Testis (tissue), 2 donors: ENCODE results near the gene GALNT7.

ENCODE experiments used
- POLR2A ChIP-seq: fragments of 450-650 bp; IDR thresholded peaks from one replicate; pipeline ENCODE4 v1.6.1; 2017; ENCODE audit warnings: antibody characterized with exemption, mild to moderate bottlenecking, moderate library complexity
- TF ChIP-seq, protein P1 (sequence below), 3 experiments: fragments of 450-650 bp in 2 of 3; fragments of 200-600 bp in 1 of 3; sonication (generic) in 1 of 3; IDR thresholded peaks; one replicate each; pipeline ENCODE4 v1.5.1; 2016 to 2019; ENCODE audit warnings: antibody characterized with exemption in 3 of 3, mild to moderate bottlenecking in 2 of 3, moderate library complexity in 1 of 3

DNA sequence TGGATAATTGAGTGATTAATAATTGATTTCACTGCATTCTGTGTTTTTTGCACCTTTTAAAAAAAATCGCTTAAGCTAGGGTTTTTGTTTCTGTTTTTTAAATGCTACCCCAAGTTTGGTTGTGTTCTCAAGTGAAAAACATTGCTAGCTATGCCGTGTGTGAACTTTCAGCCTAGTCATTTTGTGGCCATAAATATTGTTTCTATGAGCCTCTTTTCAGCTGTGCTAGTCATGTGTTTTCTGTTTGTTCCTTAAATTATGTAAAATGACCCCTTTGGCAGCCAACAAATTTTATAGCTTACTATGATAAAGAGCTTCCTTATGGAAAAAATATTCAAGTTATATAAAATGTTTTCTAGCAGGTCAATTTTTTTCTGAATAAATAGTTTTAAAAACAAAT is 59.1 kb downstream of the GALNT7 start:
- TF ChIP-seq, protein P1, sequence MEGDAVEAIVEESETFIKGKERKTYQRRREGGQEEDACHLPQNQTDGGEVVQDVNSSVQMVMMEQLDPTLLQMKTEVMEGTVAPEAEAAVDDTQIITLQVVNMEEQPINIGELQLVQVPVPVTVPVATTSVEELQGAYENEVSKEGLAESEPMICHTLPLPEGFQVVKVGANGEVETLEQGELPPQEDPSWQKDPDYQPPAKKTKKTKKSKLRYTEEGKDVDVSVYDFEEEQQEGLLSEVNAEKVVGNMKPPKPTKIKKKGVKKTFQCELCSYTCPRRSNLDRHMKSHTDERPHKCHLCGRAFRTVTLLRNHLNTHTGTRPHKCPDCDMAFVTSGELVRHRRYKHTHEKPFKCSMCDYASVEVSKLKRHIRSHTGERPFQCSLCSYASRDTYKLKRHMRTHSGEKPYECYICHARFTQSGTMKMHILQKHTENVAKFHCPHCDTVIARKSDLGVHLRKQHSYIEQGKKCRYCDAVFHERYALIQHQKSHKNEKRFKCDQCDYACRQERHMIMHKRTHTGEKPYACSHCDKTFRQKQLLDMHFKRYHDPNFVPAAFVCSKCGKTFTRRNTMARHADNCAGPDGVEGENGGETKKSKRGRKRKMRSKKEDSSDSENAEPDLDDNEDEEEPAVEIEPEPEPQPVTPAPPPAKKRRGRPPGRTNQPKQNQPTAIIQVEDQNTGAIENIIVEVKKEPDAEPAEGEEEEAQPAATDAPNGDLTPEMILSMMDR (IDR thresholded peaks at IDR 0.05): no peak
- TF ChIP-seq POLR2A: no peak
